Neural progenitor cell (in vitro differentiated cells): ENCODE data around the gene TLK2. TPM values are rescaled to one million over a fixed set of nuclear protein-coding genes. Genes with fewer than 3 reads are reported as not detected.

Source experiments
- DNase-seq: peaks from one replicate; pipeline ENCODE4 v3.0.0-alpha.2; 2016; ENCODE audit warnings: low spot score
- H2AFZ ChIP-seq: fragments of 200-600 bp; sonication (generic); replicated peaks from 2 replicates; pipeline ENCODE4 v1.6.1; 2016; ENCODE audit warnings: antibody characterized with exemption
- H3F3A ChIP-seq: fragments of 200-600 bp; sonication (generic); 2 replicates; pipeline ENCODE4 v1.6.1; 2016; ENCODE audit warnings: antibody characterized with exemption, low read depth
- H3K27ac ChIP-seq: fragments of 200-600 bp; sonication (generic); 2 replicates; pipeline ENCODE4 v1.5.1; 2016; ENCODE audit warnings: mild to moderate bottlenecking
- H3K27me3 ChIP-seq: fragments of 200-600 bp; sonication (generic); 2 replicates; pipeline ENCODE4 v1.6.1; 2016; ENCODE audit warnings: mild to moderate bottlenecking, moderate library complexity
- H3K36me3 ChIP-seq: fragments of 200-600 bp; sonication (generic); 2 replicates; pipeline ENCODE4 v1.5.1; 2016
- H3K4me1 ChIP-seq: fragments of 200-600 bp; sonication (generic); 2 replicates; pipeline ENCODE4 v1.6.1; 2016; ENCODE audit warnings: mixed run types
- H3K4me2 ChIP-seq: fragments of 200-600 bp; sonication (generic); 2 replicates; pipeline ENCODE4 v1.6.1; 2016
- H3K4me3 ChIP-seq: fragments of 200-600 bp; sonication (generic); 2 replicates; pipeline ENCODE4 v1.5.1; 2016
- H3K79me2 ChIP-seq: fragments of 200-600 bp; sonication (generic); 2 replicates; pipeline ENCODE4 v1.6.1; 2016; ENCODE audit warnings: low read depth
- H3K9ac ChIP-seq: fragments of 200-600 bp; sonication (generic); 2 replicates; pipeline ENCODE4 v1.6.1; 2016
- H3K9me3 ChIP-seq: fragments of 200-600 bp; sonication (generic); 2 replicates; pipeline ENCODE4 v1.5.1; 2016; ENCODE audit warnings: low read depth
- H4K20me1 ChIP-seq: fragments of 200-600 bp; sonication (generic); 2 replicates; pipeline ENCODE4 v1.6.1; 2016; ENCODE audit warnings: low read depth
- H3K27ac Mint-ChIP-seq: 3 replicates; pipeline ENCODE4 v1.8.0; 2021; ENCODE audit warnings: mixed read lengths
- H3K27me3 Mint-ChIP-seq: 2 replicates; pipeline ENCODE4 v1.8.0; 2022; ENCODE audit warnings: low read depth, mild to moderate bottlenecking, inconsistent platforms, moderate library complexity, mixed read lengths; ENCODE audit not compliant: insufficient read depth
- H3K36me3 Mint-ChIP-seq: 3 replicates; pipeline ENCODE4 v1.8.0; 2021; ENCODE audit warnings: mixed read lengths
- H3K4me1 Mint-ChIP-seq: 3 replicates; pipeline ENCODE4 v1.8.0; 2021; ENCODE audit warnings: mixed read lengths
- H3K4me3 Mint-ChIP-seq: 3 replicates; pipeline ENCODE4 v1.8.0; 2021; ENCODE audit warnings: mild to moderate bottlenecking, moderate library complexity, mixed read lengths
- H3K9me3 Mint-ChIP-seq: 3 replicates; pipeline ENCODE4 v1.8.0; 2020; ENCODE audit warnings: mixed read lengths
- EZH2 ChIP-seq: fragments of 200-600 bp; sonication (generic); IDR thresholded peaks from 2 replicates; pipeline ENCODE4 v1.6.1; 2017; ENCODE audit warnings: antibody characterized with exemption, mild to moderate bottlenecking, moderate library complexity
- EZH2phosphoT487 ChIP-seq: fragments of 200-600 bp; sonication (generic); IDR thresholded peaks from 2 replicates; pipeline ENCODE4 v1.6.1; 2017; ENCODE audit warnings: antibody characterized with exemption
- total RNA-seq: library from RNA; depleted of rRNA; stranded (reverse); fragments of >200 nt; gene quantifications from 2 replicates; pipeline ENCODE4 v1.2.3, GENCODE V29; 2015; ENCODE audit warnings: low replicate concordance
- TF ChIP-seq, protein P1 (sequence below): fragments of 200-600 bp; sonication (generic); IDR thresholded peaks from 2 replicates; pipeline ENCODE4 v1.5.1; 2017; ENCODE audit warnings: antibody characterized with exemption, mild to moderate bottlenecking

TLK2 gene
- total RNA-seq, 1 donor from 2014 or later, result 89.9 TPM

DNA sequence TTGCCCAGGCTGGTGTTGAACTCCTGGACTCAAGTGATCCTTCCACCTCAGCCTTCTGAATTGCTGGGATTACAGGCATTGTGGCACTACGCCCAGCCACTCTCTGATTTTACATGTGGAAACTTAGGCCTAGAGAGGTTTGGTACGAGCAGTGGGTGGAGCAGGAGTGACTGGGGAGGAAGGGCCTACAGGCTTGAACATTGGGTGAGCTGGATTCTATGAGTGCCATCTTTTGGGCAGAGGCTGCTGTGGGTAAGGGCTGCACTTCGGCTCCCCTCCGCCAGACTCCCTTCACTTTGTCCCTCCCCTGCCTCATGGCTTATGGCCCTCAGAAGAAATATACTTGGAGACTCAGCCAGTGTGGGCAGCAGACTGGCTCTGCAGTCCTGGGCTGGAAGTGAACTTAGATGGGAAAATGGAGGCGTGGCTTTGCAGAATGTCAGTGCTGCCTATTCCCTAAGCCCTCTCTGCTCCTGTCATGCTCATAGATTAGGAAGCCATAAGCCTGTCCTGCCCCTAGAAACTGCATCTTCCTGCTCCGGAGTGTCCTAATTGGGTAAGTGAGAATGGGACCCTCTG, 139.4 kb downstream of the TLK2 start:
- Mint-ChIP-seq H3K4me1 (peaks cover 27% of the 10 kb centered on the region), H3K4me3 (peak overlapping the region; percentile 64), H3K27ac (peak overlapping the region; percentile 93), H3K27me3 (peaks cover 4% of the 10 kb centered on the region), H3K9me3 (no peaks in the 10 kb centered on the region), H3K36me3 (peaks cover 15% of the 10 kb centered on the region)
- peaks cover 22% of the 10 kb centered on the region for H3K4me1 ChIP-seq
- H2AFZ ChIP-seq, result no peak overlapping the region
- peaks cover 27% of the 10 kb centered on the region for H3F3A ChIP-seq
- no peaks in the 10 kb centered on the region for H3K79me2 ChIP-seq
- H3K27ac ChIP-seq, result peak overlapping the region; percentile 89
- peak overlapping the region; percentile 66 for H3K4me2 ChIP-seq
- no peaks in the 10 kb centered on the region for H4K20me1 ChIP-seq
- H3K4me3 ChIP-seq, result no peak overlapping the region
- H3K36me3 ChIP-seq, result no peaks in the 10 kb centered on the region
- no peaks in the 10 kb centered on the region for H3K27me3 ChIP-seq
- H3K9ac ChIP-seq, result no peak overlapping the region
- TF ChIP-seq EZH2phosphoT487 (no peak), EZH2 (no peak)
- TF ChIP-seq, protein P1, sequence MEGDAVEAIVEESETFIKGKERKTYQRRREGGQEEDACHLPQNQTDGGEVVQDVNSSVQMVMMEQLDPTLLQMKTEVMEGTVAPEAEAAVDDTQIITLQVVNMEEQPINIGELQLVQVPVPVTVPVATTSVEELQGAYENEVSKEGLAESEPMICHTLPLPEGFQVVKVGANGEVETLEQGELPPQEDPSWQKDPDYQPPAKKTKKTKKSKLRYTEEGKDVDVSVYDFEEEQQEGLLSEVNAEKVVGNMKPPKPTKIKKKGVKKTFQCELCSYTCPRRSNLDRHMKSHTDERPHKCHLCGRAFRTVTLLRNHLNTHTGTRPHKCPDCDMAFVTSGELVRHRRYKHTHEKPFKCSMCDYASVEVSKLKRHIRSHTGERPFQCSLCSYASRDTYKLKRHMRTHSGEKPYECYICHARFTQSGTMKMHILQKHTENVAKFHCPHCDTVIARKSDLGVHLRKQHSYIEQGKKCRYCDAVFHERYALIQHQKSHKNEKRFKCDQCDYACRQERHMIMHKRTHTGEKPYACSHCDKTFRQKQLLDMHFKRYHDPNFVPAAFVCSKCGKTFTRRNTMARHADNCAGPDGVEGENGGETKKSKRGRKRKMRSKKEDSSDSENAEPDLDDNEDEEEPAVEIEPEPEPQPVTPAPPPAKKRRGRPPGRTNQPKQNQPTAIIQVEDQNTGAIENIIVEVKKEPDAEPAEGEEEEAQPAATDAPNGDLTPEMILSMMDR, result no peak
- no peak for DNase-seq
- no peaks in the 10 kb centered on the region for H3K9me3 ChIP-seq

DNA sequence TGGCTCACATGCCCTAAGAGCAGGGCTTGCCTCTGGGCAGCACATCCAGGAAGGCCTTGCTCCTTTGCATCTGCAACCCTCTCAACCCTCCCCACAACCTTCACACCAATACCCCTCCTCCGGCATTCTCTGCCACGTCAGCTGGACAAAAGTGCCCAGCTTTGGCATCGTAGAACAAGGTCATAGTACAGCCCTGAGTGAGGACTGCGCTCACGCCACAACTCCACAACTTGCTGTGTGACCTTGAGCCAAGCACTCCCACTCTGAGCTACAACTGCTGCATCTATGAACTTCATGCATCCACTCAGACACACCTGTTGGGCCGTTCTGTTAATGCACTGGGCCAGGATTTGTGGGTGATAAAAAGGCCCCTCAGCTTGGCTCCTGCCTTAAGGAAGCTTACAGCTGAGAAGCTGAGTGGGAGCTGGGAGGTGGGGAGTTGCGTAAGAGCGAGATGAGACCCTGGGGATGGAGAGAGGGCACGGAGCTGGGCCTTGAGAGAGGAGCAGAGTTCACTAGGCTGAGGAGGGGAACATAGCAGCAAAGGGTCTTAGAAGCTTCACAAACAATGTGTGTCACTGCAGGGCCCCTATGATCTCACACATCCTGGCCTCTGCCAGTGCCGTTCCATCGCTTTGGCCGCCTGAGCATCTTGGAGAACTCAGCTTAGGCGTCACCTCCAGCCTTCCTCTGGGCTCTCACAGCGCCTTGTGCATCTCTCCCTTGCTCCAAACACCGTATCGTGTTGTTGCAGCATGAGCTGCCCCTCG, 140.2 kb downstream of the TLK2 start:
- Mint-ChIP-seq H3K27me3 (peaks cover 4% of the 10 kb centered on the region), H3K4me3 (peak overlapping the region; percentile 55), H3K27ac (peak overlapping the region; percentile 87), H3K9me3 (no peaks in the 10 kb centered on the region), H3K4me1 (peaks cover 27% of the 10 kb centered on the region), H3K36me3 (peaks cover 13% of the 10 kb centered on the region)
- Histone ChIP-seq H3K9ac (no peak overlapping the region), H3F3A (peaks cover 27% of the 10 kb centered on the region), H3K27ac (peak overlapping the region; percentile 53), H3K27me3 (no peaks in the 10 kb centered on the region), H3K36me3 (no peaks in the 10 kb centered on the region), H3K4me1 (peaks cover 22% of the 10 kb centered on the region), H3K9me3 (no peaks in the 10 kb centered on the region), H3K4me2 (no peak overlapping the region), H3K4me3 (no peak overlapping the region), H3K79me2 (no peaks in the 10 kb centered on the region), H4K20me1 (no peaks in the 10 kb centered on the region), H2AFZ (no peak overlapping the region)
- DNase-seq, result no peak
- TF ChIP-seq EZH2phosphoT487, result no peak
- TF ChIP-seq, protein P1, result no peak
- TF ChIP-seq EZH2, result no peak

DNA sequence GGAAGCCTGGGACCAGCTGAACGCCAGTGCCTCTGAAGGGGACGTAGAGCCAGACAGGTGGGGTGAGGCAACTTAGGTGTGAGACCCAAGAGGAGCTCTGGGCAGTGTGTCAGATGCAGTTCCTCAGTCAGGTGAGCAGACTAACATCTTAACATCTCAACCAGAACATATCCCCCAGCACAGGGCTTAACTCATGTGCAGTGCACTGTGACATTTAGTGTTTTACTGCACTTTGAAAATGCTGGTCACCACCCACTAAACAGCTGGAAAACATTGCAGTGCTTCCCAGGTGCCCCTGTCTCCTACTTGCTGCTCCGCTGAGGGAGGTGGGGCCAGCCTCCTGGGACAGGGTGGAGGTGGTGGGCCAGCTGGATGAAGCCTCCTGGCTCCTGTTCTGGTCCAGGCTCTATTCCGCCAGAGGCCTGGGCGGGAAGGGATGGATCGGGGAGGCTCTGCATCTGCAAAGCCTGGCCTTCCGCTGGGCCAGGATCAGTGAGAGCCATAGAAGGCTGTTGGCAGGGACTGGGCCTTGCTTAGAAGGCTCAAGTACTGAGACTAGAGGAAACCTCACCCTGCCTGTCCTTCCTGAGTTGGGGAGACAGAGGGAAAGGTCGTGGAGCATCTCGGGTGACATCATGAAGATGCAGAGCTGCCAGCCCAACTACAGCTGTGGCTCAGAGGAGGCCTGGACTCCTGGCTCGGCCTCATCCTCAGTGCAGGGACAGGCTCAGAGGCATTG, 141.0 kb downstream of the TLK2 start:
- no peaks in the 10 kb centered on the region for H4K20me1 ChIP-seq
- no peak overlapping the region for H2AFZ ChIP-seq
- peak overlapping the region; percentile 53 for H3K27ac ChIP-seq
- H3K4me1 ChIP-seq, result peaks cover 22% of the 10 kb centered on the region
- H3K9ac ChIP-seq, result no peak overlapping the region
- no peaks in the 10 kb centered on the region for H3K36me3 ChIP-seq
- no peak overlapping the region for H3K4me3 Mint-ChIP-seq
- H3K4me3 ChIP-seq, result no peak overlapping the region
- H3K9me3 ChIP-seq, result no peaks in the 10 kb centered on the region
- peaks cover 27% of the 10 kb centered on the region for H3K4me1 Mint-ChIP-seq
- H3K4me2 ChIP-seq, result no peak overlapping the region
- no peak for DNase-seq
- H3K9me3 Mint-ChIP-seq, result no peaks in the 10 kb centered on the region
- H3K27me3 Mint-ChIP-seq, result peaks cover 7% of the 10 kb centered on the region
- no peaks in the 10 kb centered on the region for H3K27me3 ChIP-seq
- peaks cover 27% of the 10 kb centered on the region for H3F3A ChIP-seq
- H3K36me3 Mint-ChIP-seq, result peaks cover 9% of the 10 kb centered on the region
- TF ChIP-seq EZH2 (no peak), EZH2phosphoT487 (no peak)
- TF ChIP-seq, protein P1, result no peak
- H3K79me2 ChIP-seq, result no peaks in the 10 kb centered on the region
- peak overlapping the region; percentile 33 for H3K27ac Mint-ChIP-seq
